Stimulated activated CD4-positive, alpha-beta T cell treated with anti-CD3 and anti-CD28 coated beads, Interleukin-15, amount 100 ng/mL, for 48 hours (primary cell): Measurements from ENCODE around the gene RC3H1.
"Not testable (repeated sequence)": the region's sequence is repeated elsewhere in the genome, so short reads cannot be mapped to it uniquely, and the experiment has no call there.

Experiments
- DNase-seq, 2 donors: peaks; one replicate each; pipeline ENCODE4 v3.0.0-alpha.2; 2020; ENCODE audit warnings: low read depth in 2 of 2

RC3H1 gene, protein sequence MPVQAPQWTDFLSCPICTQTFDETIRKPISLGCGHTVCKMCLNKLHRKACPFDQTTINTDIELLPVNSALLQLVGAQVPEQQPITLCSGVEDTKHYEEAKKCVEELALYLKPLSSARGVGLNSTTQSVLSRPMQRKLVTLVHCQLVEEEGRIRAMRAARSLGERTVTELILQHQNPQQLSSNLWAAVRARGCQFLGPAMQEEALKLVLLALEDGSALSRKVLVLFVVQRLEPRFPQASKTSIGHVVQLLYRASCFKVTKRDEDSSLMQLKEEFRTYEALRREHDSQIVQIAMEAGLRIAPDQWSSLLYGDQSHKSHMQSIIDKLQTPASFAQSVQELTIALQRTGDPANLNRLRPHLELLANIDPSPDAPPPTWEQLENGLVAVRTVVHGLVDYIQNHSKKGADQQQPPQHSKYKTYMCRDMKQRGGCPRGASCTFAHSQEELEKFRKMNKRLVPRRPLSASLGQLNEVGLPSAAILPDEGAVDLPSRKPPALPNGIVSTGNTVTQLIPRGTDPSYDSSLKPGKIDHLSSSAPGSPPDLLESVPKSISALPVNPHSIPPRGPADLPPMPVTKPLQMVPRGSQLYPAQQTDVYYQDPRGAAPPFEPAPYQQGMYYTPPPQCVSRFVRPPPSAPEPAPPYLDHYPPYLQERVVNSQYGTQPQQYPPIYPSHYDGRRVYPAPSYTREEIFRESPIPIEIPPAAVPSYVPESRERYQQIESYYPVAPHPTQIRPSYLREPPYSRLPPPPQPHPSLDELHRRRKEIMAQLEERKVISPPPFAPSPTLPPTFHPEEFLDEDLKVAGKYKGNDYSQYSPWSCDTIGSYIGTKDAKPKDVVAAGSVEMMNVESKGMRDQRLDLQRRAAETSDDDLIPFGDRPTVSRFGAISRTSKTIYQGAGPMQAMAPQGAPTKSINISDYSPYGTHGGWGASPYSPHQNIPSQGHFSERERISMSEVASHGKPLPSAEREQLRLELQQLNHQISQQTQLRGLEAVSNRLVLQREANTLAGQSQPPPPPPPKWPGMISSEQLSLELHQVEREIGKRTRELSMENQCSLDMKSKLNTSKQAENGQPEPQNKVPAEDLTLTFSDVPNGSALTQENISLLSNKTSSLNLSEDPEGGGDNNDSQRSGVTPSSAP

DNA sequence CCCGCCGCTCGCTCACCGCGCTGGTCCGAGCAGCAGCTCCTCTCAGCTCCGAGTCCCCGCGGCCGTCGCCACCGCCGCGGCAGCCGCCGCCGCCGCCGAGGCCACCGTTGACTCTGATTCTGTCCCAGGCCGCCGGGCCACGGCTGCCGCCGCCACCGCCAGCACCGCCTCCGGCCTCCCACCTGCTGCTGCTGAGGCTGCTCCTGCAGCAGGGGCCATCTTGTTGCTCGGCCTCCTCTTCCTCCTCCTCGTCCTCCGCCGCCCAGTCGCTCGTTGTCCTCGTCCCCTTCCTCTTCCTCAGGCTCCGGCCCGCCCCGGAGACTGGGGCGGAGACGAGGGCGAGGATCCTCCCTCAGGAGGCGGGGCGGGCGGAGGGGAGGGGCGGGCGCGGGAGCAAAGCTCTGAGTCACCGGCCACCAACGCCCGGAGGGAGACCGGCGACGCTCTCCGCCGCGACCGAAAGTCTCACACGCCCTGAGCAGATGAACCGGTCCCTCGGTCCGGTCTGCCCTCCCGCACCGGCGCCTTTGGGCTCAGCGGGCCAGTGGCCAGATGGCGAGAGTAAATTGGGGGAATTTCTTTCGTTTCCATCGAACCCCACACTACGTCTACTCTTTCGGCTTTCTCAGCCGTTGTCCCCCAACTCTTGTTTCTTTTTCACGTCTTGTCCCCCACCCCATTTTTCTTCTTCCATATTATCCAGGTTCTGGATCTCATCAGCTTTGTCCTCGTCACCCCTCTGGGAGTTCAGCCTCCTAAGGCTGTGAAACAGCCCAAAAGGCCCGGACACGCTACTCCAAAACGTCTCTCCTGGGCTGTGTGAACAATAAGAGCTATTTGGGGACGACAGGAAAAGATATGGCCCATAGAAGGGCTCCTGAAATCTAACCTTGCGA, at the start of gene RC3H1:
TSS of gene RC3H1 (minus strand) at position 278 of the 896 bp plus-strand sequence. CDS start 29,372 bp downstream, outside the sequence.
- peak; percentile 82 to 85 for DNase-seq

GRCh38 chr1:174070614-174071013, 48.5 kb upstream of the RC3H1 start:
- no peak for DNase-seq

DNA sequence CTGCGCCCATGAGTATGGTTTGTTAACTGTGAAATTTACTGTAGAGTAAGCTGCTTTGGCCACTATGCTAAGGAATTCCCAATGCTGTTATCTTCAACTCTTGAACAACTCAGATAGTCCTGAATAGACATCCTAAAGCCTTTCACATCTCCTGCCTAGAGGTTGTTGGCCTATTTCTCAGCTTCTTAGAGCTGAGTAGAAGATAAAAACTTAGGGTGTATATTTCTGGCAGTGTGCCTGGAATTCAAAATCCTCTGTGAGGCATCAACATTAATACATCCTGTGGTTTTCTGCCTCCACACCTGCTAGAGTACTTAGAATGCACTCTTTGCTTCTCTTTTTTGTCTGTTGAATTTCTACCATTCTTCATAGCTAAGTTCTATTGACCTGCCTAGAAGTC, 45.8 kb upstream of the RC3H1 start:
- DNase-seq, result no peak

- no peak for DNase-seq
These were observed 37.9 kb upstream of the RC3H1 start for GRCh38 chr1:174060090-174060489.

GRCh38 chr1:174058624-174059023, 36.5 kb upstream of the RC3H1 start:
- DNase-seq, result no peak

GRCh38 chr1:174056609-174057008, 34.5 kb upstream of the RC3H1 start:
- DNase-seq, result not testable (repeated sequence)

GRCh38 chr1:174055797-174056196, 33.6 kb upstream of the RC3H1 start:
- DNase-seq, result not testable (repeated sequence)

DNA sequence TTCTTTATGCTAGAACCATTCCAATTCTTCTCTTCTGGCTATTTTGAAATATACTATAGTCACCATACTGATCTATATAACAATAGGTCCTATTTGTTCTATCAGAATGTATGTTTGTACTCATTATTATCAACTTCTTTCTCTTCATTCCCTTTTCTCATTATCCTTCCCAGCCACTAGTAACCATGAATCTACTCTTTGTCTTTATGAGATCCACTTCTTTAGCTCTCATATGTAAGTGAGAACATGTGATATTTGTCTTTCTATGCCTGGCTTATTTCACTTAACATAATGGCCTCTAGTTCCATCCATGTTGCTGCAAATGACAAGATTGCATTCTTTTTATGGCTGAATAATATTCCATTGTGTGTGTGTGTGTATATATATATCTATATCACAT, 31.7 kb upstream of the RC3H1 start:
- no peak for DNase-seq

GRCh38 chr1:174052621-174053020, 30.5 kb upstream of the RC3H1 start:
- no peak for DNase-seq

DNA sequence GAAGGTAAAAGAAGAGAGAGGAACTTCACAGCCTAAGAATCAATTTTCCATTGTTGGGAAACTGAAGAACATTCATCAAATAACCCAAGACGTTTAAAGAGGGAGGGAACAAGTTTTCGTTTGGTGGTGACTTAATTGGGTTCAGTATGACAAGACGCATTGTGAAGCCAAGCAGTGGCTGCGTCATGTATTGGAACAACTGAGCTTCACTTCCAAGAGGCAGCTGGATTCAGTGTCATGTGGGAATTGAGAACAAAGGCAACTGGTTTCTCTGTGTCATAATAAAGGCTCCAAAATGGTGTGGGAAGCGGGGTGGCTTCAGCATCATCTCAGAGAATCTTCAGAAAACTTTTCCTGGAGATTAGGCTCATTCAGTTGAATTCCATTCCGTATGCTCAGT, 29.8 kb upstream of the RC3H1 start:
- no peak for DNase-seq

DNA sequence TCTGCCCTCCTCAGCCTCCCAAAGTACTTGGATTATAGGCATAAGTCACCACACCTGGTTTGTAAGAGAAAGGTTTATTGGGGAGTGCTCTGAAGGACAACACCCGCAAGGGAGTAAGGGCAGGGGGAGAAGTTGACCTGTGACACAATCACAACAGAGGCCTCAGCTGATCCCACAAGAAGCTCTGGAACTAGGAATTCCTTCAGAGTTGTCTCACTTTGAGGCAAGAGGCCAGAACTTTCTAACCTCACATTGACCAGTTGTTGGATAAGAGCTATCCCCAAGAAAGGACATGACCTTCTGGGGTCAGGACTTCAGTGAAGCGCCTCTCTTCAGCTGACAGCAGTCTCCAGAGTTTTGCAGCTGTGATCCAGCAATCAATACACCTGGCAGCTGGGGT, 27.4 kb upstream of the RC3H1 start:
- DNase-seq, result no peak

GRCh38 chr1:174044418-174045222, 22.5 kb upstream of the RC3H1 start:
- DNase-seq, result no peak

DNA sequence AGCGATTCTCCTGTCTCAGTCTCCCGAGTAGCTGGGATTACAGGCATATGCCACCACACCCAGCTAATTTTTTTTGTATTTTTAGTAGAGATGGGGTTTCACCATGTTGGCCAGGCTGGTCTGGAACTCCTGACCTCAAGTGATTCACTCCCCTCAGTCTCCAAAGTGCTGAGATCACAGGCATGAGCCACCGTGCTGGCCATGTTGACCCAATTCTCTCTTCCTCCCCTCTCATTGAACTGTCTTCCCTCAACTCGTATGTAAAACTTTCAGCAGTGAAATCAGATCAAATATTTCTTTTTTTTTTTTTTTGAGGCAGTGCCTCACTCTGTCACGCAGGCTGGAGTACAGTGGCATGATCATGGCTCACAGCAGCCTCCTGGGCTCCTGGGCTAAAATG, 20.4 kb upstream of the RC3H1 start:
- not testable (repeated sequence) for DNase-seq

GRCh38 chr1:174041369-174041768, 19.2 kb upstream of the RC3H1 start:
- no peak for DNase-seq

DNA sequence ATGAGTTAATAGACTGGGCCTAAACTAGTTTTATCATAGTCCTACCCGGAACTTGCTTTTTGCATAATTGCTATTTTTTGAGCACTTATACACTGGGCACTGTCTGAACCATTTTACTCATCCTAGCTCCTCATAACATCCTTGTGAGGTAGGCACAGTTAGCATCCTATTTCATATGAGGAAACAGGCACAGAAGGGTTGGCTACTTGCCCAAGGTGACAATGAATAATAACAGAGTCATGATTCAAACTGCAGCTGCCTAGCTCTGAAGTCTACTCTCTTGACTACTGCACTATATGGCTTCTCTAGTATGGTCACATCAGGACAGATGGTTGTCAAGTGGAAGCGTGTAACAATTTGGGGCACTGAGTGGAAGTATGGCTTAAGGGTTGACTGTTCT, 18.2 kb upstream of the RC3H1 start:
- no peak for DNase-seq

DNA sequence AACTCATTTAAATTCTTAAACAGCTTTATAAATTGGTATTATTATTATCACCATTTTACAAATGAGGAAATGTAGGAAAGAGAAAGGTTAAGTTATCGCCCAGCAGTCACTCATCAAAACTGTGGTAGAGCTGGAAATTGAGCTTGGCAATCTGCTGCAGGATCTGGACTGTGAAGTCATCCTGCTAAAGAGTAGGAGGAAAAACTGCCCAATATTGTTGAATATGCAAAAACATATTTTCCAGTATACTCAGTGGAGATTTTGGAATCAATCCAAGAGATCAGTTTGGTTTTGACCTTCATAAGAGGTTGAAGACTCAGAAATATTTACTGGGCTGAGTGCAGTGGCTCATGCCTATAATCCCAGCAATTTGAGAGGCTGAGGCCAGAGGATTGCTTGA, 16.9 kb upstream of the RC3H1 start:
- no peak for DNase-seq

DNA sequence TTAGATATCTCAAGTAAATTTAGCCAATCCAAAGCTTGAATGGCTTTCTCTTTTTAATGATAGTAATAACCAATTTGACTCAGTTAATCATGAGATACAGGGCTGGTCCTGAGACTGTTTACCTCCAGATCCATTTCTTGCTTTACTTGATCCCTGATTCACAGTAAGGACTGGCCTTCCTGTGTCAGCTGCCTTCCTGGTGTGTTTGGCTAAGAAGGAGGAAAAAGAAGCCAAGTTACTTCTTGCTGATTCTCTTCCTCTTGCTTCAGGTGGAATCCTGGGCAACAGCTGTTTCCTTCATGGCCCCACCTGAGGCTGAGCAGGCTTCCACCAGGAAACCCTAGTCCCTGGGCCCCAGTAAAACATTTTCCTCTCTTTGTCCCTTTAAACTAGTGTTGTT, 14.6 kb upstream of the RC3H1 start:
- DNase-seq, result no peak

DNA sequence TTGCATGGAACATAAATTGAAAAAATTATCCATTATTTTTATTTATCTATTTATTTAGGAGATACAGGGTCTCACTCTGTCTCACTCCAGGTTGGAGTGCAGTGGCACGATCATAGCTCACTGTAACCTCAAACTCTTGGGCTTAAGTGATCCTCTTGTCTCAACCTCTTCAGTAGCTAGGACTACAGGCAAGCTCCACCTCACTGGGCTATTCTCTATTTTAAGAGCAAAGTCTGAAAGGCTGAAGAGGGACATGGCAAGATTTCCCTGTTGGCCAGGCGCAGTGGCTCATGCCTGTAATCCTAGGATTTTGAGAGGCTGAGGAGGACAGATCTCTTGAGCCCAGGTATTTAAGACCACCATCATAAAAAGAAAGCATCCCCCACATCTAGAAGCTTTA, 14.0 kb upstream of the RC3H1 start:
- DNase-seq, result no peak

- no peak for DNase-seq
These were observed 10.6 kb upstream of the RC3H1 start for GRCh38 chr1:174032671-174033222.

- no peak for DNase-seq
These were observed 8.9 kb upstream of the RC3H1 start for GRCh38 chr1:174031099-174031498.
